Lower leg skin (tissue), 4 donors: Measurements from ENCODE around the gene DPEP2. TPM values are rescaled to one million over a fixed set of nuclear protein-coding genes. Genes with fewer than 3 reads are reported as not detected.

ENCODE experiments used
- DNase-seq, 2 donors: peaks; one replicate each; pipeline ENCODE4 v3.0.0-alpha.2; 2019; ENCODE audit warnings: low spot score in 2 of 2
- H3K4me3 ChIP-seq: fragments of 200-600 bp; sonication (generic); 2 replicates; pipeline ENCODE4 v1.5.1; 2017; ENCODE audit warnings: mild to moderate bottlenecking, low read depth; ENCODE audit not compliant: poor library complexity, severe bottlenecking
- POLR2A ChIP-seq, 2 donors: fragments of 450-650 bp; IDR thresholded peaks; one replicate each; pipeline ENCODE4 v1.6.1; 2016 to 2017; ENCODE audit warnings: antibody characterized with exemption in 2 of 2, mild to moderate bottlenecking in 1 of 2, moderate library complexity in 1 of 2
- WGBS, 2 donors: methylation state at CpG; one replicate each; pipeline ENCODE4 v1.1.5; 2018; 5-methylcytosine and 5-hydroxymethylcytosine counted together
- intact Hi-C: fragments of 100-400 bp; cut with DNase I; formaldehyde crosslinking; loops from one replicate; pipeline ENCODE4 v1.15.0; 2023; ENCODE audit warnings: low total_unique reads
- total RNA-seq, 4 donors: library from RNA; depleted of rRNA; stranded (reverse); fragments of >200 nt; gene quantifications; one replicate each; pipeline ENCODE4 v1.1.0, GENCODE V29; 2016
- TF ChIP-seq, protein P1 (sequence below), 3 donors: fragments of 450-650 bp; IDR thresholded peaks; one replicate each; pipeline ENCODE4 v1.5.1; 2016; ENCODE audit warnings: antibody characterized with exemption in 3 of 3, mild to moderate bottlenecking in 3 of 3, moderate library complexity in 2 of 3

The DPEP2 gene
- total RNA-seq, 4 donors from 2014 or later: 0.52 to 5.9 (median 1.7) TPM

DNA sequence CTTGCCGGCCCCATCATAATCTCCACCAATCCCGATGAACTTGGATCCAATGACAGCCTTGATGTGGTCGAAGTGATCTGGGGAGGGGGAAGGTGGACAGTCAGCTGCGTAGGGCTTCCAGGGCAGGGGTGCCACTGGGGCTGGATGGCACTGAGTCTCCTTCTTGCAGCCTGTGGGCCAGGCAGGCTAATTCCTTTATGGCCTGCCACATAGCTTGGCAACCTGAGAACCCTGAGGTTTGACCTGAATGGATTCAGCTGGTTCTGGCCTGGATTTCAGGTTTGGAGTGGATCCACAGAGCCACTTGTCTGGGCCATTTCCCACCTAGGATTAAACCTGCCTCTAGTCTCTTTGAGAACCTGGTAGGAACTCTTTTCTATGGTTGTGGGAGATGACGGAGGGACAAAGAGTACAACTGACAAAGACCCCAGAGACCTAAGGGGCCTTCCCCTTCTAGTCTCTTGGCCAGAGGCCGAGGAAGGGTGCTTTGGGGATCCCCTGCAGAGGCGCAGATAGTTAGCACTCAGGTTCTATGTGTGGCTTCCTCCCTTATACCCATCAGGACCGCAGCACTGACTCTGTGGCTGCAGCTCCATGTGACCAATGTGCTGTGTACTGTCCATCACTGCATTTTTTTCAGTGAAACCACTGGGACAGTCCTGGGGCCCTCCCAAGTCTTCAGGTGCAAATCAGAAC is 9.8 kb downstream of the DPEP2 start:
- TF ChIP-seq, protein P1, sequence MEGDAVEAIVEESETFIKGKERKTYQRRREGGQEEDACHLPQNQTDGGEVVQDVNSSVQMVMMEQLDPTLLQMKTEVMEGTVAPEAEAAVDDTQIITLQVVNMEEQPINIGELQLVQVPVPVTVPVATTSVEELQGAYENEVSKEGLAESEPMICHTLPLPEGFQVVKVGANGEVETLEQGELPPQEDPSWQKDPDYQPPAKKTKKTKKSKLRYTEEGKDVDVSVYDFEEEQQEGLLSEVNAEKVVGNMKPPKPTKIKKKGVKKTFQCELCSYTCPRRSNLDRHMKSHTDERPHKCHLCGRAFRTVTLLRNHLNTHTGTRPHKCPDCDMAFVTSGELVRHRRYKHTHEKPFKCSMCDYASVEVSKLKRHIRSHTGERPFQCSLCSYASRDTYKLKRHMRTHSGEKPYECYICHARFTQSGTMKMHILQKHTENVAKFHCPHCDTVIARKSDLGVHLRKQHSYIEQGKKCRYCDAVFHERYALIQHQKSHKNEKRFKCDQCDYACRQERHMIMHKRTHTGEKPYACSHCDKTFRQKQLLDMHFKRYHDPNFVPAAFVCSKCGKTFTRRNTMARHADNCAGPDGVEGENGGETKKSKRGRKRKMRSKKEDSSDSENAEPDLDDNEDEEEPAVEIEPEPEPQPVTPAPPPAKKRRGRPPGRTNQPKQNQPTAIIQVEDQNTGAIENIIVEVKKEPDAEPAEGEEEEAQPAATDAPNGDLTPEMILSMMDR (IDR thresholded peaks at IDR 0.05): no peak
- no peak overlapping the region for H3K4me3 ChIP-seq
- no peak for DNase-seq
- intact Hi-C loops: loop anchor here (5.0 to 10.0 kb wide), 2 partner anchors 53 to 235 kb away; no protein-coding TSS in a partner anchor
- 84 to 86% methylated on average over 8 of the region's 8 CpGs for WGBS, 2 donors

DNA sequence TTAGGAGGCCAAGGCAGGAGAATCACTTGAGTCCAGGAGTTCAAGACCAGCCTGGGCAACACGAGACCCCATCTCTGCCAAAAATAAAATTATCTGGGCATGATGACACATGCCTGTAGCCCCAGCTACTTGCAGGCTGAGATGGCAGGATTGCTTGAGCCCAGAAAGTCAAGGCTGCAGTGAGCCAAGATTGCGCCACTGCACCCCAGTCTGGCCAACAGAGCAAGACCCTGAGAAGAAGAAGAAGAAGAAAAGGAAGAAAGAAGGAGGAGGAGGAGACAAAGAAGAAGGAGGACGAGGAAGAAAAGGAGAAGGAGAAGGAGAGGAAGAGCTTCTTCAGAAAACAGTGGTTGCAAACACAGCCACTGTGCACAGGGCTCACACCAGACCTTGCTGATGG is 10.6 kb downstream of the DPEP2 start:
- WGBS, 2 donors: 78 to 86% methylated on average over 3 of the region's 3 CpGs
- H3K4me3 ChIP-seq: no peak overlapping the region
- intact Hi-C loops: no loop called here
- no peak for DNase-seq
- TF ChIP-seq, protein P1 (IDR thresholded peaks at IDR 0.05): no peak
- TF ChIP-seq POLR2A (IDR thresholded peaks at IDR 0.05): no peak

DNA sequence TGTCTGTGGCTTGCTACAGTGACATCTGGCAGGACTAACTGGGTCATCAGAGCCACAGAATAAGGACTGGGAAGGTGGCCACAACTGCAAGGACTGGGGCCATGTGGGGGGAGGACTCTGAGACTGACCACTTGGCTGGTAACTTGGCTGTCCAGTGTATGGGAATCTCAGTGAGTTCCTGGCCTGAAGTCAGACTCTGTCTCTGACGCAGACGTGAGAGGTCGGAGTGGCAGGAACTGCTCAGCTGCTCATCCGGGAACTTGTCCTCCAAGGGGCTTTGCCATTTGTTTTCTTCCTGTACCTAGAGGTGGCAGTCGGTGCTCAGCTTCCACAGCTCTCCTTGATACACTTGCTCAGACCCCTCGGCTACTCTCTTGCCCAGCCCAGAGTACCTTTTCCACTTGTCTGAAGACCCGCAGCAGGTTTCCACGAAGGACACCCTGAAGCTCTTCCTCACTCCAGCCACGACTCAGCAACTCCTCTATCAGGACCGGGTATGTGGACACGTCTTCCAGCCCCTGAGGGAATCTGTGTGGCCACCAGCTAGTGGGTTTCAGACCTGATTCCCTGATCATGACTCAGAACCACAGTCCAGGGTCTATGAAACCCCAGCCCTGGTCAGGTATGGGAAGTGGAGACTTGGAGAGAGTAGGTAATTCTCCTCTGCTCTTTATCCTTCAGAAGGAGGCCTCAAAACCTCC is 11.7 kb downstream of the DPEP2 start:
- intact Hi-C loops: no loop called here

DNA sequence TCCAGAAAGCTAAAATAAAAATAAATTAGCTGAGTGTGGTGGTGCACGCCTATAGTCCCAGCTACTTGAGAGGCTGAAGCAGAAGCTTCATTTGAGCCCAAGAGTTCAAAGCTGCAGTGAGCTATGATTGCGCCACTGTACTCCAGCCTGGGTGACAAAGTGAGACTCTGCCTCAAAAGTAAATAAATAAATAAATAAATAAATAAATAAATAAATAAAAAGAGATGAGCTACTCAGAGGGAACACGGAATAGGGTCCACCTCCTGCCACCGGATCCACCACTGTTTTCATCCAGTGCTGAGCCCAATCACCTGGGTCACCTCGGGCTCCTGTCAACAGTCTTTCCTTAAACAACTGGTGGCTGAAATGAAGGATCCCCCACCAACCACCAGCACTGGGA is 12.3 kb downstream of the DPEP2 start:
- DNase-seq: no peak
- WGBS, 2 donors: 88 to 97% methylated on average over 5 of the region's 5 CpGs
- TF ChIP-seq POLR2A (IDR thresholded peaks at IDR 0.05): no peak
- TF ChIP-seq, protein P1 (IDR thresholded peaks at IDR 0.05): no peak
- intact Hi-C loops: no loop called here
- H3K4me3 ChIP-seq: no peak overlapping the region

More for the DNA sequence above, 11.7 kb downstream of the DPEP2 start:
- TF ChIP-seq, protein P1 (IDR thresholded peaks at IDR 0.05): no peak
- no peak for TF ChIP-seq POLR2A (IDR thresholded peaks at IDR 0.05)
- no peak for DNase-seq
- WGBS, 2 donors: 73 to 88% methylated on average over 11 of the region's 11 CpGs
- no peak overlapping the region for H3K4me3 ChIP-seq

DNA sequence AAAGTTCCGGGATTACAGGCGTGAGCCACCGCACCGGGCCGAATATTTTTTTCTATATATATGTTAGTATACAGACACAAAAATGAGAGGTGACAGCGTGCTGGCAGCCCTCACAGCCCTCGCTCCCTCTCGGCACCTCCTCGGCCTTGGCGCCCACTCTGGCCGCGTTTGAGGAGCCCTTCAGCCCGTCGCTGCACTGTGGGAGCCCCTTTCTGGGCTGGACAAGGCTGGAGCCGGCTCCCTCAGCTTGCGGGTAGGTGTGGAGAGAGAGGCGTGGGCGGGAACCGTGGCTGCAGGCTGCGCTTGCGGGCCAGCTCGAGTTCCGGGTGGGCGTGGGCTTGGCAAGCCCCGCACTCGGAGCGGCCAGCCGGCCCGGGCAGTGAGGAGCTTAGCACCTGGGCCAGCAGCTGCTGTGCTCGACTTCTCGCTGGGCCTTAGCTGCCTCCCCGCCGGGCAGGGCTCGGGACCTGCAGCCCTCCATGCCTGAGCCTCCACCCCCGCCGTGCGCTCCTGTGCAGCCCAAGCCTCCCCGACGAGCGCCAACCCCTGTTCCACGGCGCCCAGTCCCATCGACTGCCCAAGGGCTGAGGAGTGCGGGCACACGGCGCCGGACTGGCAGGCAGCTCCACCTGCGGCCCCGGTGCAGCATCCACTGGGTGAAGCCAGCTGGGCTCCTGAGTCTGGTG is 17.1 kb downstream of the DPEP2 start:
- DNase-seq: no peak
- 94 to 96% methylated on average over 44 to 49 of the region's 49 CpGs for WGBS, 2 donors
- intact Hi-C loops: no loop called here
- H3K4me3 ChIP-seq: no peak overlapping the region
- no peak for TF ChIP-seq POLR2A (IDR thresholded peaks at IDR 0.05)
- TF ChIP-seq, protein P1 (IDR thresholded peaks at IDR 0.05): no peak
